ENCODE measurements around the gene MPRIP.

The MPRIP gene

DNA sequence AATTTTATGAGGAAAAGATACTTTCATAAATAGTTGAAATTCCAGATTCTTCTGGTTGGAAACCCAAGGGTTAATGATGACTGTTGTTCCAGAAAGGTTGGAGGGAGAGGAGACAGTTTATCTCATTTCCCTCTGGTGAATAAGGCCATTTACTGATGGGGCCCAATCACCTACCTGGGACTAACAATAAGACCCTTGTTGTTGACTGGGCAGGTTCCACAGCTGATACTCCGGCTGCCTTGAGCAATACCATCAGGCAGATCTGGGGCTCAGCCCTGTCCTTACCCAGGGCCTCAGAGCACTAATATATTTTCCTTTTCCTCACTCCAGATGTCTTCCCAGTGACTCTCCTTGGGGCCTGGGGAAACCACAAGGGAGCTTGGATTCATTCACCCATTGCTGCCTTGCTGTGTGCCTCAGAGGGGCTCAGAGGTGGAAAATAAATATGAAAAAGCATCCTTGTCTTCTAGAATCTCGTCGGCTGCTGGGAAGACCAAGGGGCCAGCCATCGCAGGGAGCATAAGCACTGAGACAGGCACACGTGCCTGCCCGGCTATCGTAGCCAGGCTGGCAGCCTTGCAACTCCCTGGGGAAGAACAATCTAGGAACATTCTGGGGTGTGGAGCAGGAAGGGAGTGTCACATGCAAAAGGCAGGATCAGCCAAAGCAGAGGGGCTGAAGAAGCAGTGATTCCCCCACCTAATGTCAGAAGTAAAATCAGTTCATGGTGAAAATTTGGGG is 54.4 kb downstream of the MPRIP start:
- H3K4me3 ChIP-seq (ENCODE audit: low read depth, low read length), result no peak overlapping the region
- TF ChIP-seq, protein P1, sequence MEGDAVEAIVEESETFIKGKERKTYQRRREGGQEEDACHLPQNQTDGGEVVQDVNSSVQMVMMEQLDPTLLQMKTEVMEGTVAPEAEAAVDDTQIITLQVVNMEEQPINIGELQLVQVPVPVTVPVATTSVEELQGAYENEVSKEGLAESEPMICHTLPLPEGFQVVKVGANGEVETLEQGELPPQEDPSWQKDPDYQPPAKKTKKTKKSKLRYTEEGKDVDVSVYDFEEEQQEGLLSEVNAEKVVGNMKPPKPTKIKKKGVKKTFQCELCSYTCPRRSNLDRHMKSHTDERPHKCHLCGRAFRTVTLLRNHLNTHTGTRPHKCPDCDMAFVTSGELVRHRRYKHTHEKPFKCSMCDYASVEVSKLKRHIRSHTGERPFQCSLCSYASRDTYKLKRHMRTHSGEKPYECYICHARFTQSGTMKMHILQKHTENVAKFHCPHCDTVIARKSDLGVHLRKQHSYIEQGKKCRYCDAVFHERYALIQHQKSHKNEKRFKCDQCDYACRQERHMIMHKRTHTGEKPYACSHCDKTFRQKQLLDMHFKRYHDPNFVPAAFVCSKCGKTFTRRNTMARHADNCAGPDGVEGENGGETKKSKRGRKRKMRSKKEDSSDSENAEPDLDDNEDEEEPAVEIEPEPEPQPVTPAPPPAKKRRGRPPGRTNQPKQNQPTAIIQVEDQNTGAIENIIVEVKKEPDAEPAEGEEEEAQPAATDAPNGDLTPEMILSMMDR (IDR thresholded peaks at IDR 0.05; ENCODE audit: control insufficient read depth, extremely low read depth, insufficient read depth), result no peak
- no peak for DNase-seq (ENCODE audit: low read depth)

DNA sequence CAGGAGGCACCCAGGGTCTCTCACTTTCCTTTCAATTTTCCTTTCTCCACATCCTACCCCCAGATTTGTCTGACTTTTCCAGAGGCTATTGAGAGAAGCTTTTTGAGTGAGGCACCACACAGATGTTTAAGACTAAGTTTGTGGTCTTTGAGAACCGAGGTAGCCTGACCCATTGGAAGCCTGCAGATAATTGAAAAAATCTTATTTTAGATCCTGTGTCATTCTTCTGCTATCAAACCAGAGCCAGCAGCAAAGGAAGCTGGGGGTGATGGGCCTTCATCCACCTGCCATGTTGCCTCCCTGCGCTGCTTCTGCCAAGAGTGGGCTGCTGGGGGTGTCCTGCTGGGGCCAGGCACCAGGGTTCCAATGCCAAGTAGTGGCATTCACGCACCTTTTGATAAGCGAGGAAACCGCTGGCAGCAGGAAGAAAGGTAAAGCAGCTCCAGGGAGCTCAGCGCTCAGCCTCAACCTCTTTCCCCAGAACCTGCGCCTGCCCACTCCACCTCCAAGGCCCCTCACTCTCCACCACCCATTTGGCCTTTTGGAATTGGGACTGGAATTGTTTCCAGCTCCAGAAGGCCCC is 55.6 kb downstream of the MPRIP start:
- TF ChIP-seq, protein P1 (IDR thresholded peaks at IDR 0.05; ENCODE audit: control insufficient read depth, extremely low read depth, insufficient read depth), result no peak
- H3K4me3 ChIP-seq (ENCODE audit: low read depth, low read length), result no peak overlapping the region
- no peak for DNase-seq (ENCODE audit: low read depth)

DNA sequence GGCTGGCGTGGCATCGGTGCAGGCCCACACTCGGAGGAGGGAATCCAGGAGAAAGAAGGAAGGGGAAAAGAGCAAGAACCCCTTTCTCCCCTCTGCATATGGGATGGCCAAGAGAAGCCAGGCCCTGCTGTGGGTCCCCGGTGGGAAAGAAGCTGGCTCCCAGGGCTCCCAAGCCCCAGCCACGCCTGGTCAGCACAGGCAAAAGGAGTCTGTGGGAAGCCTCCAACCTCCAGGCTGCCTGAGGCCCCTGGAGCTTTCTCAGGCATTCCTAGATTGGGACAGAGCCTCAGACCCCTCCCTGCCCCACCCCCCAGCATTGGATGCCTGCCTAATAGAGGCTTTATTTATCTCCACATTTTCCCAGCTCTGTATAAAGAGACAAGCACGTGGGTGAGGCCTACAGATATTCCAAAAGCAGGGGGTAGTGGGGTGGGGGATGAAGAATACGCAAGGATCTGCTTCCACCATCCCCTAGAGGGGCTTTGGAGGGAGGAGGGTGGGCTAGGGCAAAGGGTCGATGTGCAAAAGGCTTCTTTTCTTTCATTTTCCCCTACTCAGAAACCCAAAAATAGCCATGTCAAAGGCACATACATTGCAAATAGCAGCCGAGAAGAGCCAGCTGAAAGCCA is 56.4 kb downstream of the MPRIP start:
- TF ChIP-seq, protein P1 (IDR thresholded peaks at IDR 0.05; ENCODE audit: control insufficient read depth, extremely low read depth, insufficient read depth), result no peak
- no peak overlapping the region for H3K4me3 ChIP-seq (ENCODE audit: low read depth, low read length)
- no peak for DNase-seq (ENCODE audit: low read depth)

DNA sequence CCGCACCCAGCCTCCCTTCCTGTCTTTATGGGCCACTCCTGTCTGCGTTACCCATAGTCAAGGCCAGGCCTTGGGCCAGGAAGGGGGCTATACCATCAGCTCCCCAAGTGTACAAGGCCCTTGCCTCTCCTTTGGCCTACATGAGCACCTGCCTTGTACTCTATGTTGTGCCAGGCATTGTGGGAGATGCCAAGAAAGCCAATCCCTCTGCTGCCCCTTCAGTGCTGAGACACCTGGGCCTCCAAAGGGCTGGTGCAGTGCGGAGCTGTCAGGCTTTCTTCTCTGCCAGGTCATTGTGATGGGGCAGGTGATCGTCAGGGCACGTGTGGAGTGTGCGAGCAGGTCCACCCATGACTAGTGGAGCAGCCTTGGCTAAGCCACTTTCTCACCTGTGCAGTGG is 59.9 kb downstream of the MPRIP start:
- no peak overlapping the region for H3K4me3 ChIP-seq (ENCODE audit: low read depth, low read length)
- DNase-seq (ENCODE audit: low read depth), result no peak
- TF ChIP-seq, protein P1 (IDR thresholded peaks at IDR 0.05; ENCODE audit: control insufficient read depth, extremely low read depth, insufficient read depth), result no peak

DNA sequence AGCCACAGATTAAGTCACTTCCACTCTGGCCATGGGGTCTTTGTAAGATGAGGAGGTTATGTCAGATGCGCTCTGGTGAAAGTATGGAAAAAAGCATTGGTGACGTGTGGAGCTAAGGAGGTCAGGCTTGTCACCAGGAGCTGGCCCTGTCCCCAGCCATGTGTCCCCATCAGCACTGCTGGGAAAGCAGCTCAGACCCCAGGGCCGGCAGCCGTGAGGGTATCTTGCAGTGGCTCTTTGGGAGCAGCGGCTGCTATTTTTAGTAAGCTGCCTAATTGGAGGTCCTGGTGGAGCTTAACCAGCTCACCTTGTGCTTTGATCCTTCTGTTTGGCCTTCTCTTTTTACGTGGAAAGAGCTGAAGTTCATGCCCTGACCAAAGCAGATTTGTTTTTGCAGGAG is 60.9 kb downstream of the MPRIP start:
- no peak for DNase-seq (ENCODE audit: low read depth)
- no peak overlapping the region for H3K4me3 ChIP-seq (ENCODE audit: low read depth, low read length)
- TF ChIP-seq, protein P1 (IDR thresholded peaks at IDR 0.05; ENCODE audit: control insufficient read depth, extremely low read depth, insufficient read depth), result no peak

DNA sequence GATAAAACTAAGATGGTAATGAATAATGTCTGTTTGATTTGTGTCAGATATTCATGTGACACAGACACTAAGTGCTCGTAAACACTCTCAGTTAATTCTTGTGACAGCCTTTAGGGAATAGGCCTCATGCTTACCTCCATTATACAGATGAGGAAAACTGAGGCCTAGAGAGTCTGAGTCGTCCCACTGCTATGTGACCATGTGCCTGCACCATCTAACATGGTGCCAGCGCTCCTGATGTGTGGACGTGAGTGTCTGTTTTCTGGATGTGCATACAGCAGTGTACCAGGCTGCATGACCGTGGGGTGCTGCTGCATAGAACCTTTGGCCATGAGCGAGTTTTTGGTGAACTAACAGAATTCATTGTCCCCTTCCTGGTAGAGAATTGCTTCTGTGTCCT is 61.8 kb downstream of the MPRIP start:
- H3K4me3 ChIP-seq (ENCODE audit: low read depth, low read length), result no peak overlapping the region
- TF ChIP-seq, protein P1 (IDR thresholded peaks at IDR 0.05; ENCODE audit: control insufficient read depth, extremely low read depth, insufficient read depth), result no peak
- DNase-seq (ENCODE audit: low read depth), result no peak

Measured in LNCaP clone FGC (cell line).